K562 (cell line): ENCODE data around the gene CISTR. TPM values are rescaled to one million over a fixed set of nuclear protein-coding genes. Genes with fewer than 3 reads are reported as not detected.

Experiments
- ATAC-seq: fragments of 200-7000 bp; cut with Tn5 transposase; 3 replicates; pipeline ENCODE4 v1.9.1; 2020; ENCODE audit warnings: moderate library complexity
- BruUV-seq: library from RNA; stranded (reverse); fragments of 400-500 nt; replicated peaks from 2 replicates; lab custom pipeline; 2021; lab: Mats Ljungman, UMichigan
- CTCF ChIA-PET: fragments of 300-600 bp; formaldehyde crosslinking; extraction: SDS; loops from one replicate; lab custom pipeline; 2021; ENCODE audit warnings: low intra/inter-chr PET ratio; lab: Yijun Ruan, JAX
- POLR2A ChIA-PET: fragments of 300-600, 350-650 bp; sonication (Branson Sonifier 250); formaldehyde crosslinking; extraction: SDS; loops from one replicate; lab custom pipeline; 2021; ENCODE audit warnings: antibody characterized with exemption, inconsistent platforms; lab: Yijun Ruan, JAX
- DNase-seq, 4 experiments: peaks; one replicate each; pipeline versions ENCODE4 v3.0.0 to v3.0.0-alpha.2; 2011 to 2018; ENCODE audit warnings: low spot score in 3 of 4, mixed read lengths in 3 of 4; ENCODE audit errors: extremely low read depth in 1 of 4
- FAIRE-seq: peaks from 2 replicates; lab custom pipeline; 2011; peaks lifted over from hg19 to GRCh38; lab: Jason Lieb, UNC
- H2AFZ ChIP-seq: 2 replicates; pipeline ENCODE4 v1.6.0; 2011; ENCODE audit warnings: low read depth, low read length, control low read depth, inconsistent platforms
- H3K27ac ChIP-seq: fragments of 200-600 bp; 3 replicates; pipeline ENCODE4 v1.8.0; 2011; ENCODE audit warnings: low read depth, mild to moderate bottlenecking, control low read depth, inconsistent platforms, low read length, moderate library complexity, mixed read lengths; ENCODE audit errors: extremely low read depth
- H3K27me3 ChIP-seq, 2 experiments: fragments of 300-600 bp in 1 of 2; 2 replicates in 1 of 2; 3 replicates in 1 of 2; pipeline versions ENCODE4 v1.6.0 to v1.8.0; 2011; ENCODE audit warnings: inconsistent platforms in 2 of 2, low read length in 2 of 2, mild to moderate bottlenecking in 1 of 2, mixed read lengths in 1 of 2, moderate library complexity in 1 of 2; ENCODE audit not compliant: control insufficient read depth in 2 of 2, insufficient read depth in 2 of 2
- H3K36me3 ChIP-seq: fragments of 300-600 bp; 3 replicates; pipeline ENCODE4 v1.8.0; 2011; ENCODE audit warnings: mild to moderate bottlenecking, low read length, inconsistent platforms; ENCODE audit not compliant: control insufficient read depth, insufficient read depth
- H3K4me1 ChIP-seq, 2 experiments: fragments of 200-600 bp in 1 of 2; replicated peaks in 1 of 2; 2 replicates in 1 of 2; 3 replicates in 1 of 2; pipeline versions ENCODE4 v1.5.1 to v1.8.0; 2011; ENCODE audit warnings: inconsistent platforms in 2 of 2, low read length in 2 of 2, mild to moderate bottlenecking in 1 of 2, mixed read lengths in 1 of 2, moderate library complexity in 1 of 2; ENCODE audit not compliant: control insufficient read depth in 2 of 2, insufficient read depth in 2 of 2
- H3K4me2 ChIP-seq: 2 replicates; pipeline ENCODE4 v1.6.1; 2011; ENCODE audit warnings: low read length, control low read depth, inconsistent platforms, mixed read lengths; ENCODE audit not compliant: insufficient read depth
- H3K4me3 ChIP-seq: fragments of 200-600 bp; sonication (generic), shearing (Covaris generic); 2 replicates; pipeline ENCODE4 v1.5.1; 2016; ENCODE audit warnings: control low read depth, inconsistent platforms
- H3K79me2 ChIP-seq: fragments of 200-600 bp; 3 replicates; pipeline ENCODE4 v1.8.0; 2011; ENCODE audit warnings: low read length, inconsistent platforms; ENCODE audit not compliant: control insufficient read depth, insufficient read depth
- H3K9ac ChIP-seq, 2 experiments: 2 replicates each; pipeline versions ENCODE4 v1.6.0 to v1.6.1; 2011; ENCODE audit warnings: low read depth in 2 of 2, low read length in 2 of 2, control low read depth in 1 of 2, inconsistent platforms in 1 of 2, mild to moderate bottlenecking in 1 of 2, mixed read lengths in 1 of 2; ENCODE audit not compliant: insufficient read depth in 1 of 2
- H3K9me1 ChIP-seq: one replicate; pipeline ENCODE4 v1.6.0; 2011; ENCODE audit warnings: inconsistent platforms, mild to moderate bottlenecking, low read length, moderate library complexity; ENCODE audit not compliant: control insufficient read depth, insufficient read depth
- H3K9me3 ChIP-seq: replicated peaks from 2 replicates; pipeline ENCODE4 v1.5.1; 2011; ENCODE audit warnings: low read depth, low read length, inconsistent platforms; ENCODE audit not compliant: control insufficient read depth, insufficient read depth
- H4K20me1 ChIP-seq: replicated peaks from 2 replicates; pipeline ENCODE4 v1.6.1; 2011; ENCODE audit warnings: low read length, inconsistent platforms, mixed read lengths; ENCODE audit not compliant: control insufficient read depth, insufficient read depth
- ADNP ChIP-seq: fragments of 200-800 bp; sonication (Bioruptor generic); IDR thresholded peaks from 2 replicates; pipeline ENCODE4 v1.6.1; 2016; ENCODE audit warnings: missing genetic modification characterization, missing compliant biosample characterization
- CUX1 ChIP-seq: fragments of 200-800 bp; sonication (Bioruptor generic); IDR thresholded peaks from 2 replicates; pipeline ENCODE4 v1.6.1; 2016; ENCODE audit warnings: missing genetic modification characterization, missing compliant biosample characterization
- NR1H2 ChIP-seq: sonication (generic); formaldehyde crosslinking; IDR thresholded peaks from 2 replicates; pipeline ENCODE4 v1.4.0; 2020; ENCODE audit warnings: mild to moderate bottlenecking, missing genetic modification reagents
- PHB2 ChIP-seq: fragments of 450-650 bp; IDR thresholded peaks from 2 replicates; pipeline ENCODE4 v1.6.1; 2017; ENCODE audit warnings: low read depth
- PHTF2 ChIP-seq: fragments of 250-450 bp; sonication (Bioruptor Pico); IDR thresholded peaks from 2 replicates; pipeline ENCODE4 v1.5.0; 2021; ENCODE audit warnings: mild to moderate bottlenecking
- U2AF1 ChIP-seq: fragments of 200-400 bp; formaldehyde crosslinking; optimal IDR thresholded peaks from 2 replicates; pipeline ENCODE3; 2017; ENCODE audit warnings: mild to moderate bottlenecking, low read depth, low read length, moderate library complexity
- ZBTB26 ChIP-seq: fragments of 450-650 bp; formaldehyde crosslinking; IDR thresholded peaks from 2 replicates; pipeline ENCODE4 v1.4.0; 2022; ENCODE audit warnings: missing genetic modification characterization
- ZNF140 ChIP-seq: fragments of 250-450 bp; sonication (Bioruptor Pico); IDR thresholded peaks from 2 replicates; pipeline ENCODE4 v1.8.0; 2021; ENCODE audit warnings: moderate library complexity, mild to moderate bottlenecking, inconsistent platforms
- ZNF445 ChIP-seq: fragments of 250-450 bp; sonication (Bioruptor Pico); IDR thresholded peaks from 2 replicates; pipeline ENCODE4 v1.4.0; 2020; ENCODE audit warnings: low read depth, mild to moderate bottlenecking, moderate library complexity
- WGBS: fragments of 100-300 bp; shearing (Covaris generic); methylation state at CpG from one replicate; pipeline ENCODE4 v1.1.6; 2016; ENCODE audit warnings: low coverage, mixed read lengths; ENCODE audit not compliant: insufficient coverage; ENCODE audit errors: missing lambda C conversion rate; 5-methylcytosine and 5-hydroxymethylcytosine counted together
- in situ Hi-C: fragments of 300-500 bp; cut with MboI; formaldehyde crosslinking; loops from 4 replicates; pipeline ENCODE4 v1.15.0; 2018; ENCODE audit warnings: inconsistent platforms, mixed read lengths
- intact Hi-C: fragments of 100-400 bp; cut with micrococcal nuclease; formaldehyde crosslinking; loops from 2 replicates; pipeline ENCODE4 v1.14.2; 2022
- polyA plus RNA-seq, 8 experiments: library from polyadenylated mRNA; depleted of rRNA in 4 of 8; stranded (reverse) in 5 of 8; unstranded in 3 of 8; fragments of >200 nt; fragmentation: Nextera tagmentation in 2 of 8; fragmentation: Illumina TruSeq in 1 of 8; extraction: Ambion mirVana in 2 of 8; extraction: Trizol in 1 of 8; gene quantifications; 2 replicates each; pipeline versions ENCODE4 v1.2.1 to v1.2.3, GENCODE V29; 2011 to 2014; ENCODE audit warnings: inconsistent platforms in 1 of 8, missing spikeins in 1 of 8
- total RNA-seq, 7 experiments: library from RNA; depleted of rRNA in 6 of 7; stranded (reverse); fragments of >200 nt in 6 of 7; fragmentation: Illumina TruSeq in 2 of 7; extraction: Trizol in 2 of 7; gene quantifications; 2 replicates each; pipeline versions ENCODE4 v1.2.1 to v1.2.3, GENCODE V29; 2011 to 2021; ENCODE audit warnings: low replicate concordance in 1 of 7

Gene CISTR
- total and polyA plus RNA-seq, 9 of the 15 experiments (the other 6 are each of a cell fraction or from before 2014, with no cell fraction given): not detected

GRCh38 chr12:53754188-53754585 is 2.4 kb upstream of the CISTR start (continued):
- TF ChIP-seq PHB2: no peak
- no peak for TF ChIP-seq U2AF1
- no peak for TF ChIP-seq ZNF140 (CRISPR knock-in tag)
- no peak for TF ChIP-seq ADNP (tag)

- H3K36me3 ChIP-seq: no peaks in the 10 kb centered on the region
- 0% methylated on average over 3 of the region's 3 CpGs for WGBS
- peaks cover 50 to 83% of the 10 kb centered on the region in 2 experiments for H3K27me3 ChIP-seq
- peaks cover 2 to 19% of the 10 kb centered on the region in 2 experiments; a peak in 3 of 5 replicates for H3K4me1 ChIP-seq
- no peak for ATAC-seq
- FAIRE-seq: no peak
- no peaks in the 10 kb centered on the region for H3K9me3 ChIP-seq
- H4K20me1 ChIP-seq: 0 out of 2 replicates have a peak, but pooled peaks cover 4% of the 10 kb centered on the region
- no peak for TF ChIP-seq PHTF2 (CRISPR knock-in tag)
- no peak for TF ChIP-seq CUX1
- no peak for TF ChIP-seq ZNF445 (CRISPR knock-in tag)
- no peak for TF ChIP-seq NR1H2 (CRISPR knock-in tag)
- TF ChIP-seq ZNF140 (CRISPR knock-in tag): no peak
- no peak for TF ChIP-seq ZBTB26
- in situ Hi-C loops: loop anchor here (25.0 kb wide), 1 partner anchor 460 kb away; no protein-coding TSS in a partner anchor
- H3K4me2 ChIP-seq: no peak overlapping the region
- H3K4me3 ChIP-seq: no peak overlapping the region
- H2AFZ ChIP-seq: no peak overlapping the region
- intact Hi-C loops: no loop called here
- H3K79me2 ChIP-seq: no peaks in the 10 kb centered on the region
- DNase-seq: no peak
- H3K9ac ChIP-seq: no peak overlapping the region
- H3K9me1 ChIP-seq: no peaks in the 10 kb centered on the region
- ChIA-PET POLR2A (no interaction called here), CTCF (no interaction called here)
- no TSS peak for BruUV-seq
- H3K27ac ChIP-seq: no peak overlapping the region
Measured at GRCh38 chr12:53752621-53753020, 842 bp upstream of the CISTR start.
